GM10847 (cell line): ENCODE measurements around the gene ALDH3A2.

Experiments
- POLR2A ChIP-seq: IDR thresholded peaks from 2 replicates; pipeline ENCODE4 v1.6.1; 2011; ENCODE audit not compliant: insufficient read length; ENCODE audit errors: extremely low read depth

Gene ALDH3A2

GRCh38 chr17:19703828-19704613, 55.5 kb downstream of the ALDH3A2 start:
- no peak for TF ChIP-seq POLR2A

- no peak for TF ChIP-seq POLR2A
Measured at GRCh38 chr17:19705201-19705600, 56.6 kb downstream of the ALDH3A2 start.

DNA sequence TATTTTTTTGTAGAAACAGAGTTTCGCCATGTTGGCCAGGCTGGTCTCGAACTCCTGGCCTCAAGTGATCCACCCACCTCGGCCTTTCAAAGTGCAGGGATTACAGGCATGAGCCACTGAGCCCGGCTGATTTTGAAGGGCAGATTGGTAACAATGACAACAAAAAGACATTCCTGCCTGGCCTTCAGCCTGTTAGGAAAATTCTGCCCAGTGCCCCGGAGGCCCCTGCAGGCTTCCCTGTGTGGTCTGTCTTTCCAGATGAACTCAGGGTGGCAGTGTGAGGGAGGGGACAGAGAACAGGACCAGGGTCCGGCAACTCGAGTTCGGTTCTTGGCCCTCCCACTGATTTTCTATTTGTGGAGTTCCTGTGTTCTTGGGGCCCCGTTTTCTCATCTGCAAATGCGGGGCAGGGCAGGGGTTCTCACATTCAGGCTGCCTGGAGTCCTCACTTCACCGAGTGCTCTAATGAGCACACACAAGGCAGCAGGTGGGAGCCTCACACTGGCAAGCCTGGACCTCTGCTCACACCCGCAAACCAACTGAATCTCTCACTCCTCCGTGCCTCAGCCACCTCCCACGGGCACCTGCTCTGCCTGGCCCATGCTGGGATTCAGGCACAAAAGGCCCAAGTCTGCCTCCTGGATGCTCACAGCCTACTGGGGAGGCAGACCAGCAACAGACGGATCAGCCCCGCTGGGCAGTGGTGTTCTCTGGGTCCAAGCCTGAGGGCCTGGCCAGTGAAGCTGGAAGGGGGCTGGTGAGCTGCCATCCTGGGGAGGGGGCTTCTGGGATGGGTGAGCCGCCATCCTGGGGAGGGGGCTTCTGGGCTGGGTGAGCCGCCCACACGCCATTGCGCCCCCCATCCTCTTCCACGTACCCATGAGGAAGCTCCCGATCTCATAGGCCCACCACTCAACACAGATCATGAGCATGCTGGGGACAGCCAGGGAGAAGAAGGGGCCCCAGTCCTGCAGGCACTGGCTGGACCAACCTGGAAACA, 57.5 kb downstream of the ALDH3A2 start:
- no peak for TF ChIP-seq POLR2A

DNA sequence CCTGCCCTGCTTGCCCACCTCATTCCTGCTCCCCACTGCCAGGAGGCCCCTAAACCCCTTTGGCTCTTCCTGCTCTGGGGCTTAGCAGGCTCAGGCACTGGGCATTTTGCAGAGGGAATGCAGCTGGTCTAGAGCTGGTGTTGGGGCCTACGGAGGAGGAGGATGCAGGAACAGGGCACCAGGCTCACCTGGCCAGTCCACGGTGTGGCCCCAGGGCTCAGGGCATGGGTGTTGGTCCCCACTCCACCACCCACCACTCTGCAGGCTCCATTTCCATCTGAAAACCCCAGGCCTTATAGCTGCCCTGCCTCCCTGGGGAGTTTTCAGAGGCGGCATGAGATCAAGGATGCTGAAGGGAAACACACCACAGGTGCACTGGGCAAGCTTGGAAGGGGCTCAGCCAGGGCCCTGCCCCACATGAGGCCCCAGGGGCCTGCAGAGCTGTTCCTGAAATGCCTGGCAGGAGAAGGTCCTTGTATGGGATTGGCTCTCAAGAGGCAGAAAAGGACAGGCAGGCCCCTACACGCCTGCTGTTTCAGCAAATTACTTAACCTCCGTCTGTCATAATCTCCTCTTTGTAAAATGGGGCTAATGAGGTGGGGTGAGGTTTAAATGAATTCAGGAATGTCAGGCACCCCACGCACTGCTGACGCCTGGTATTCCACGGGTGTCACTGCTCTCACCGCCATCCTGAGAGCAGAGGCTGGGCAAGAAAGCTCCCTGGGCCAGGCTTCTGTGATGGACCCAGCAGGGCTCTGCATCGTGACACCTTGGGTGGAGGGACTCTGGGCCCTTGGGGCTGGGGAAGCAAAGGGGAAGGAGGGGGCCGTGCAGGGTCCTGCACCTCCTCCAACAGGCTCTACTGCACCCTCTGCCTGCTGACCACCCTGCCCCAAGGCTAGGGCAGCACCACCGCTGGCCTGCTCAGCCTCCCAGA, 58.5 kb downstream of the ALDH3A2 start:
- no peak for TF ChIP-seq POLR2A

DNA sequence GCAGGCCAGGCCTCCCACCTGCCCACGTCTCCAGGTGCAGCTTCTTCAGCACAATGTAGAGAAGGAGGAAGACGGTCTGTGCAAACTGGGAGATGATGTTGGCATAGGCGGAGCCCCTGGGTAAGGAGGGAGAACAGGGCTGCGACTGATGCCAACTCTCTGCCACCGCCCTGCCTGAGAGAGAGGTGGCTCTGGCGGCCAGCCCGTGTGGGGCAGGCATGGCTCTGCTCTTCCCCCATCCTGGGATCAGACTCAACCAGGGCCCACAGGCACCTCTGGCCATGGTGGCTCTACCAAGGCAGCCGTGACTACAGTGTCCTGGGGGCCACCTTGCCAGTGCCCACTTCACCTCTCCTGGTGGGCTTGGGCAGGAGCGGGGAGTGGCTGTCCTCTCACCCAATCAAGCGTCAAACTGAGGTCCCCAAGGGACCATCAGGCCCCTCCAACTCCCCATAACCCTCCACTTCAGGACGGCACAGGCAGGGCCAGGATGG, 59.2 kb downstream of the ALDH3A2 start:
- no peak for TF ChIP-seq POLR2A

DNA sequence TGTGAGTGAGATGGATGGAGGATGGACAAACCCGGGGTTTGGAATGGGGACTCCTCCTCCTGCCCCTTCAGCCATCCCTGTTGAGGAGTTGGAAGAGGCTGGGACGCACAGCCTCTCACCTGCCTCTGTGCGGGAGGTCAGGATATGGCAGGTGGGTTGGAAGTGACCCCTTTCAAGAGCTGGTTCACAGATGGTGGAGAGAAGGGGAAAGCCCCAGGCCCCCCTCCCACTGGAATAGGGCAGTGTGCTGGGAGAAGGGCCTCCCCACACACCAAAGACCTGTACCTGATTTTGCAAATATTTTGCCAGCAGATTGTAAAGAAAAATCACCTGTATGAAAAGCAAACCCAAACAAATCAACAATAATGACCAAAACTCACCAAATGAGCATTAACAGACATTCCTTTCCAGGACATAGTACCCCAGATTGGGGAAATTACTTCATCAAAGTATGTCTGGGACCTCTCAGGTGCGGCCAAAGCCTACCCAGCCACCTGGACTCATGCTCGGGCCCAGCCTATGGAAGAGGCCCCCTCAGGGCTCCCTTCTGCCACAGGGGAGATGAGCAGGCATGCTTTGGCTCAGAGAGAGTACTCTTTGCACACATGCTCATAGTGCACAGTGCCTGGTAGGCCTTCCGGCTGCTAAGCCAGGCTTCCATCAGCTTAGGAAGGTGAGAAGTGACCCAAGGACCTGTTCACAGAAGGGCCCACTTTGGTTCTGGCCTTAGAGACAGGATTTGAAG, 60.1 kb downstream of the ALDH3A2 start:
- TF ChIP-seq POLR2A, result no peak

DNA sequence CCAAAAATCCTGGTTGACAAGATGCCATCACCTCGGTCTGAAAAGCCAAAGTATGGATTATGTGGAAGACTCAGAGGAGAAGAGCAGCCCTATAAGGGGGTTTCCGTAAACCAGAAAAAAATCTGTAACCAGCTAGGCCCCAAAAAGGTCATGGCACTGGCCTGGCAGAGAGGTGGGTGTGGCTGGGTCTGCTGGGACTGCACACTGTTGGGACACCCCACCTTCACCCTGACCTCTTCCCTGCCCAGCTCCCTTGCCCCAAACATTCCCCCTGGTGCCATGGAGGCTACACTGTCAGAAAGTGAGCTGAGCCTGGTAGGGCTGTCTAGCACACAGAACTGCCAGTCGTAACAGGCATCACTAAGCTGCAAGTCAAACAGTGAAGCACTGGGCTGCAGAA, 61.3 kb downstream of the ALDH3A2 start:
- TF ChIP-seq POLR2A, result no peak

DNA sequence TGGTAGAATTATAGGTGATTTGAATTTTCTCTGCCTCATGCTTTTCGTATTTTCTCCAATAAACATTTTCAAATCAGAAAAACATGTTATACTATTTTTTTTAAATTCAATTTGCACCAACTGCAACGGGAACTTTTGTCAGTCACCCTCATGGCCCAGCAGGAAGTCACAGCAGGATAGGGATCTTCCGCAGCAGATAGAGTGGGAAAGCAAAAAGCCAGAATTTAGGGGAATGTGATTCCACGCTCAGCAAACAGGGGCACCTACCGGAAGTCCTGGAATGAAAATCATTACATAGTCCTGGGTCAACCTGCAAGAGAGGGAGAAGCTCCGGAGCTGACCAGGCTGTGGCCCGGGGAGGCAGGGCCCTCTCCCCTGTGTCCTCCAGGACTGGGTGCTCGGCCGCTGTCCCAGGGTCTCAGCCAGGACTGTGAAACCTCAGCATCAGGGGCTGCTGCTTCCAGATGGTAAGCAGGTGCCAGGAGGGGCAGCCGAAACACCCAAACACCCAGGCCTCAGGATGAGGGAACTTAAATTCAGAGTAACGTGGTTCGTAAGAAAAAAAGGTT, 64.0 kb downstream of the ALDH3A2 start:
- TF ChIP-seq POLR2A, result no peak

DNA sequence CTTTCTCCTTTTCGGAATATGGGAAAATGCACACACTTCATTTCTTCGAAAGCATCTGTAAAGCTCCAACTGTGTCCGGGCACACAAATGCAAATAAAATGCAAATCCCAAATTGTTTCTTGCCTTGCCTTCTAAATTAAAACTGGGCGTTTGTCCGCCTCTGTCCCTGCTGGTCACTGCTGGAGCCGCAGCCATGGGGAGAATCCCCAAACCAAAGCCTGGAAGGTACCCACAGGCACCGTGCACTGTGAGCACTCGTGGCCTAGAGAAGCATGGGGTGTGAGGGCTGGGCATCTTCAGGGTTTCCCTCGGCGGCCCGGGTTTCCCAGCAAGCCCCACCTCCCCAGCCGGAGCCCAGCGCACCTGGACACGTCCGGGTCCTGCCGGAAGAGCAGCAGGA, 64.9 kb downstream of the ALDH3A2 start:
- TF ChIP-seq POLR2A, result no peak

- no peak for TF ChIP-seq POLR2A
Measured at GRCh38 chr17:19713901-19714361, 65.4 kb downstream of the ALDH3A2 start.

DNA sequence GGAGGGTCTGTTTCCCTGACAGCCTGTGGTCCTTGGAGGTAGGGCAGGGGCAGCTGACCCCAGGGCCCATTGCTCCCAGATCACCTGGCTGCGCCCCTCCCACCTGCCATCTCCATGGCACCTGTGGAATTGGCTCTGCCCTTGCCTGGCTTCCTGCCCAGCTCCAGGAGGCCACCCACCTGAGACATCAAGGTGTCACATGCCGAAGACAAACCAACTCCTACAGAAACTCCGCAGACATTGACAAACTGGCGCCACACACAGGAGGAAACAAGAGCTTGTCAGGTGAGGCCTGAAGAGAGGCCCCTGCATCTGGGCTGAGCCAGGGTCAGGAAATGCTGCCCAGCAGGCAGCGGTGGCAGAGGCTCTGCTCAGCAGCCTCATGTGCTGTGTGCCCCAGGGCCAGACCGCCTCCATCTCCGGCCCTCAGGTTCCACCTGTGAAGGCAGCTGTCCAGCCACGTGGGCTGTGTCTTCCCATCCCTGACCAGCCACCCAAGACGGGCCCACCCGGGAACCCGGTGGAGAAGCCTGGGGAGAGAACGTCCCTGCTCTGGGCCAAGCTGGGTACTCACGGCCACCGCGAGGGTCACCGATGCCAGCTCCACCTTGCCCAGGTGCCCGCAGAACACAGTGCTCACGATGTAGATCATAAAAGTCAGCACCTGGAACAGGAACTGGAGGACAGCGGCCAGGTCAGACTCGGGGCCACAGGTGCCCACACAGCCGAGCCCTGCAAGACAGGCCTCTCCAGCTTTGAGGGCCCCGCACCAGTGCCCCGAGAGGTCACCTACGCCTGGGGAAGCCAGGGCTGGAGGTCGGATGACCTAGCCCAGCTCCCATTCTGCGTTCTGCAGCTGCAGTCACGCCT, 66.2 kb downstream of the ALDH3A2 start:
- no peak for TF ChIP-seq POLR2A

- no peak for TF ChIP-seq POLR2A
Measured at GRCh38 chr17:19716108-19717030, 67.8 kb downstream of the ALDH3A2 start, which contains the start of gene SLC47A2. SLC47A2 (minus strand) TSS chr17:19716584; CDS start chr17:19716555, 29 bp downstream.
